Measurements from ENCODE around the gene TMEM258. TPM values are rescaled to one million over a fixed set of nuclear protein-coding genes. Genes with fewer than 3 reads are reported as not detected.

TMEM258 gene
- total RNA-seq, 2 experiments from 2014 or later, result 154 to 160 TPM

- DNase-seq, result no peak
- H3K36me3 Mint-ChIP-seq (ENCODE audit: low read depth), result no peaks in the 10 kb centered on the region
- no peak overlapping the region for H3K4me3 Mint-ChIP-seq
- H3K27me3 Mint-ChIP-seq, result peaks cover 12% of the 10 kb centered on the region
- H3K27ac Mint-ChIP-seq, result no peak overlapping the region
- H3K4me1 Mint-ChIP-seq, result no peaks in the 10 kb centered on the region
- ChIA-PET POLR2A (no interaction called here), CTCF (interaction anchor here (1.2 to 3.2 kb wide), 5 partner anchors 9 to 48 kb away, joined by 4 to 13 read pairs (median 5); no protein-coding TSS in a partner anchor)
- no peaks in the 10 kb centered on the region for H3K9me3 Mint-ChIP-seq
Observed at GRCh38 chr11:61746442-61747191, 45.8 kb downstream of the TMEM258 start.

GRCh38 chr11:61745781-61746441, 46.5 kb downstream of the TMEM258 start:
- no peak overlapping the region for H3K4me3 Mint-ChIP-seq
- POLR2A ChIA-PET, result no interaction called here
- H3K4me1 Mint-ChIP-seq, result no peaks in the 10 kb centered on the region
- H3K36me3 Mint-ChIP-seq (ENCODE audit: low read depth), result no peaks in the 10 kb centered on the region
- CTCF ChIA-PET, result interaction anchor here (3.2 kb wide), 1 partner anchor 42 kb away, joined by 11 read pairs; no protein-coding TSS in a partner anchor
- H3K27me3 Mint-ChIP-seq, result peaks cover 6% of the 10 kb centered on the region
- no peak overlapping the region for H3K27ac Mint-ChIP-seq
- no peak for DNase-seq
- H3K9me3 Mint-ChIP-seq, result no peaks in the 10 kb centered on the region

- ChIA-PET POLR2A (no interaction called here), CTCF (interaction anchor here (1.6 kb wide), 1 partner anchor 11 kb away, joined by 5 read pairs; no protein-coding TSS in a partner anchor)
- DNase-seq, result no peak
- no peaks in the 10 kb centered on the region for H3K4me1 Mint-ChIP-seq
- no peaks in the 10 kb centered on the region for H3K36me3 Mint-ChIP-seq (ENCODE audit: low read depth)
- H3K27me3 Mint-ChIP-seq, result peaks cover 3% of the 10 kb centered on the region
- no peak overlapping the region for H3K27ac Mint-ChIP-seq
- no peaks in the 10 kb centered on the region for H3K9me3 Mint-ChIP-seq
- no peak overlapping the region for H3K4me3 Mint-ChIP-seq
Observed at GRCh38 chr11:61744609-61745156, 47.7 kb downstream of the TMEM258 start.

- POLR2A ChIA-PET, result no interaction called here
- Mint-ChIP-seq H3K9me3 (no peaks in the 10 kb centered on the region), H3K27ac (no peak overlapping the region), H3K36me3 (ENCODE audit: low read depth) (no peaks in the 10 kb centered on the region), H3K4me3 (no peak overlapping the region), H3K27me3 (no peaks in the 10 kb centered on the region), H3K4me1 (no peaks in the 10 kb centered on the region)
- CTCF ChIA-PET, result interaction anchor here (1.0 to 1.6 kb wide), 2 partner anchors 11 to 61 kb away, joined by 4 to 5 read pairs; no protein-coding TSS in a partner anchor
- DNase-seq, result no peak
Observed at GRCh38 chr11:61744181-61744580, 48.2 kb downstream of the TMEM258 start.

GRCh38 chr11:61743486-61744095, 48.8 kb downstream of the TMEM258 start:
- H3K36me3 Mint-ChIP-seq (ENCODE audit: low read depth), result no peaks in the 10 kb centered on the region
- no peaks in the 10 kb centered on the region for H3K27me3 Mint-ChIP-seq
- no peak overlapping the region for H3K27ac Mint-ChIP-seq
- DNase-seq, result no peak
- H3K4me3 Mint-ChIP-seq, result no peak overlapping the region
- no peaks in the 10 kb centered on the region for H3K9me3 Mint-ChIP-seq
- CTCF ChIA-PET, result interaction anchor here (0.5 to 1.6 kb wide), 3 partner anchors 10 to 109 kb away, joined by 3 to 5 read pairs (median 4); no protein-coding TSS in a partner anchor
- POLR2A ChIA-PET, result no interaction called here
- H3K4me1 Mint-ChIP-seq, result no peaks in the 10 kb centered on the region

GRCh38 chr11:61742391-61742790, 50.0 kb downstream of the TMEM258 start:
- DNase-seq, result no peak
- no peaks in the 10 kb centered on the region for H3K27me3 Mint-ChIP-seq
- no peak overlapping the region for H3K4me3 Mint-ChIP-seq
- POLR2A ChIA-PET, result no interaction called here
- no peaks in the 10 kb centered on the region for H3K9me3 Mint-ChIP-seq
- no peak overlapping the region for H3K27ac Mint-ChIP-seq
- no peaks in the 10 kb centered on the region for H3K4me1 Mint-ChIP-seq
- no peaks in the 10 kb centered on the region for H3K36me3 Mint-ChIP-seq (ENCODE audit: low read depth)
- CTCF ChIA-PET, result interaction anchor here (1.3 kb wide), 1 partner anchor 9 kb away, joined by 3 read pairs; no protein-coding TSS in a partner anchor

GRCh38 chr11:61739966-61740365, 52.4 kb downstream of the TMEM258 start:
- no peaks in the 10 kb centered on the region for H3K27me3 Mint-ChIP-seq
- no peak overlapping the region for H3K4me3 Mint-ChIP-seq
- no peaks in the 10 kb centered on the region for H3K36me3 Mint-ChIP-seq (ENCODE audit: low read depth)
- H3K9me3 Mint-ChIP-seq, result no peaks in the 10 kb centered on the region
- POLR2A ChIA-PET, result no interaction called here
- H3K27ac Mint-ChIP-seq, result no peak overlapping the region
- no peak for DNase-seq
- CTCF ChIA-PET, result interaction anchor here (1.4 to 1.5 kb wide), 2 partner anchors 15 to 76 kb away, joined by 3 read pairs; partner anchors contain the start of gene FADS1
- no peaks in the 10 kb centered on the region for H3K4me1 Mint-ChIP-seq

GRCh38 chr11:61739413-61739812, 53.0 kb downstream of the TMEM258 start:
- ChIA-PET POLR2A (no interaction called here), CTCF (interaction anchor here (0.5 to 1.5 kb wide), 3 partner anchors 15 to 539 kb away, joined by 3 read pairs; partner anchors contain the start of gene FADS1)
- no peaks in the 10 kb centered on the region for H3K36me3 Mint-ChIP-seq (ENCODE audit: low read depth)
- H3K9me3 Mint-ChIP-seq, result no peaks in the 10 kb centered on the region
- no peak overlapping the region for H3K27ac Mint-ChIP-seq
- DNase-seq, result no peak
- no peak overlapping the region for H3K4me3 Mint-ChIP-seq
- no peaks in the 10 kb centered on the region for H3K27me3 Mint-ChIP-seq
- H3K4me1 Mint-ChIP-seq, result no peaks in the 10 kb centered on the region

Other genes with a start within 250 kb of the TMEM258 start
- not detected for gene SYT7, start 211.5 kb downstream of the TMEM258 start, total RNA-seq
- gene DAGLA, start 112.2 kb downstream of the TMEM258 start, total RNA-seq, result under 1 TPM; 0.44 to 0.45 TPM
- 1 to 10 TPM; 1.1 to 1.2 TPM for gene MYRF, start 40.0 kb downstream of the TMEM258 start, total RNA-seq
- gene FEN1, start 312 bp upstream of the TMEM258 start, total RNA-seq, result 100 to 1,000 TPM in 1 of 2 experiments, 10 to 100 TPM in 1; 98.6 to 118 TPM
- gene FADS1, start 24.4 kb upstream of the TMEM258 start, total RNA-seq, result 10 to 100 TPM; 25.7 to 27.1 TPM
- 100 to 1,000 TPM; 128 to 135 TPM for gene FADS2, start 35.7 kb upstream of the TMEM258 start, total RNA-seq
- 1 to 10 TPM; 2.9 to 3.7 TPM for gene FADS3, start 98.9 kb upstream of the TMEM258 start, total RNA-seq
- not detected for gene RAB3IL1, start 125.0 kb upstream of the TMEM258 start, total RNA-seq
- not detected for gene BEST1, start 157.8 kb upstream of the TMEM258 start, total RNA-seq
- gene FTH1, start 175.0 kb upstream of the TMEM258 start, total RNA-seq, result 100 to 1,000 TPM; 751 to 840 TPM